ENCODE results near the gene MGMT. TPM values are rescaled to one million over a fixed set of nuclear protein-coding genes. Genes with fewer than 3 reads are reported as not detected.

The MGMT gene
- total RNA-seq, 2 donors from 2014 or later: 18.7 to 22.4 TPM

- Mint-ChIP-seq H3K4me3 (no peak overlapping the region), H3K9me3 (peaks cover 14% of the 10 kb centered on the region), H3K36me3 (ENCODE audit: low read depth) (no peaks in the 10 kb centered on the region), H3K4me1 (no peaks in the 10 kb centered on the region), H3K27me3 (no peaks in the 10 kb centered on the region), H3K27ac (no peak overlapping the region)
- no peak for ATAC-seq (replicated peaks)
These were observed 275.1 kb downstream of the MGMT start for GRCh38 chr10:129741978-129742741.

GRCh38 chr10:129742742-129743550 is 275.9 kb downstream of the MGMT start:
- peaks cover 14% of the 10 kb centered on the region for H3K9me3 Mint-ChIP-seq
- no peak overlapping the region for H3K4me3 Mint-ChIP-seq
- no peaks in the 10 kb centered on the region for H3K36me3 Mint-ChIP-seq (ENCODE audit: low read depth)
- no peak for ATAC-seq (replicated peaks)
- no peak overlapping the region for H3K27ac Mint-ChIP-seq
- no peaks in the 10 kb centered on the region for H3K4me1 Mint-ChIP-seq
- H3K27me3 Mint-ChIP-seq: no peaks in the 10 kb centered on the region

GRCh38 chr10:129743738-129744133 is 276.7 kb downstream of the MGMT start:
- ATAC-seq (replicated peaks): no peak
- H3K4me3 Mint-ChIP-seq: no peak overlapping the region
- peaks cover 20% of the 10 kb centered on the region for H3K9me3 Mint-ChIP-seq
- H3K36me3 Mint-ChIP-seq (ENCODE audit: low read depth): no peaks in the 10 kb centered on the region
- H3K27ac Mint-ChIP-seq: no peak overlapping the region
- H3K27me3 Mint-ChIP-seq: no peaks in the 10 kb centered on the region
- no peaks in the 10 kb centered on the region for H3K4me1 Mint-ChIP-seq

GRCh38 chr10:129744134-129745111 is 277.4 kb downstream of the MGMT start:
- H3K9me3 Mint-ChIP-seq: peaks cover 25% of the 10 kb centered on the region
- H3K36me3 Mint-ChIP-seq (ENCODE audit: low read depth): no peaks in the 10 kb centered on the region
- H3K4me3 Mint-ChIP-seq: no peak overlapping the region
- H3K27ac Mint-ChIP-seq: no peak overlapping the region
- no peak for ATAC-seq (replicated peaks)
- no peaks in the 10 kb centered on the region for H3K27me3 Mint-ChIP-seq
- H3K4me1 Mint-ChIP-seq: no peaks in the 10 kb centered on the region

GRCh38 chr10:129745186-129745750 is 278.2 kb downstream of the MGMT start:
- no peak for ATAC-seq (replicated peaks)
- Mint-ChIP-seq H3K4me3 (no peak overlapping the region), H3K27ac (no peak overlapping the region), H3K9me3 (peaks cover 19% of the 10 kb centered on the region), H3K27me3 (no peaks in the 10 kb centered on the region), H3K4me1 (no peaks in the 10 kb centered on the region), H3K36me3 (ENCODE audit: low read depth) (no peaks in the 10 kb centered on the region)

GRCh38 chr10:129754211-129755050 is 287.4 kb downstream of the MGMT start:
- peaks cover 22% of the 10 kb centered on the region for H3K36me3 Mint-ChIP-seq (ENCODE audit: low read depth)
- peaks cover 4% of the 10 kb centered on the region for H3K4me1 Mint-ChIP-seq
- no peak overlapping the region for H3K27ac Mint-ChIP-seq
- ATAC-seq (replicated peaks): no peak
- no peak overlapping the region for H3K4me3 Mint-ChIP-seq
- H3K27me3 Mint-ChIP-seq: no peaks in the 10 kb centered on the region
- peaks cover 16% of the 10 kb centered on the region for H3K9me3 Mint-ChIP-seq

GRCh38 chr10:129755158-129755591 is 288.1 kb downstream of the MGMT start:
- H3K9me3 Mint-ChIP-seq: peaks cover 15% of the 10 kb centered on the region
- no peak for ATAC-seq (replicated peaks)
- H3K36me3 Mint-ChIP-seq (ENCODE audit: low read depth): peaks cover 29% of the 10 kb centered on the region
- H3K4me3 Mint-ChIP-seq: no peak overlapping the region
- no peaks in the 10 kb centered on the region for H3K27me3 Mint-ChIP-seq
- no peak overlapping the region for H3K27ac Mint-ChIP-seq
- peaks cover 4% of the 10 kb centered on the region for H3K4me1 Mint-ChIP-seq

GRCh38 chr10:129755621-129756020 is 288.6 kb downstream of the MGMT start:
- no peak for ATAC-seq (replicated peaks)
- Mint-ChIP-seq H3K4me3 (no peak overlapping the region), H3K27ac (no peak overlapping the region), H3K9me3 (peaks cover 15% of the 10 kb centered on the region), H3K36me3 (ENCODE audit: low read depth) (peaks cover 34% of the 10 kb centered on the region), H3K27me3 (no peaks in the 10 kb centered on the region), H3K4me1 (peaks cover 4% of the 10 kb centered on the region)

GRCh38 chr10:129756912-129757901 is 290.2 kb downstream of the MGMT start:
- Mint-ChIP-seq H3K9me3 (peaks cover 14% of the 10 kb centered on the region), H3K27me3 (no peaks in the 10 kb centered on the region), H3K4me3 (no peak overlapping the region), H3K36me3 (ENCODE audit: low read depth) (peaks cover 47% of the 10 kb centered on the region), H3K27ac (no peak overlapping the region), H3K4me1 (peaks cover 4% of the 10 kb centered on the region)
- no peak for ATAC-seq (replicated peaks)

- H3K4me3 Mint-ChIP-seq: no peak overlapping the region
- ATAC-seq (replicated peaks): no peak
- H3K9me3 Mint-ChIP-seq: peaks cover 10% of the 10 kb centered on the region
- peaks cover 53% of the 10 kb centered on the region for H3K36me3 Mint-ChIP-seq (ENCODE audit: low read depth)
- H3K4me1 Mint-ChIP-seq: peaks cover 4% of the 10 kb centered on the region
- H3K27me3 Mint-ChIP-seq: no peaks in the 10 kb centered on the region
- no peak overlapping the region for H3K27ac Mint-ChIP-seq
These were observed 291.4 kb downstream of the MGMT start for GRCh38 chr10:129758207-129759021.

GRCh38 chr10:129759214-129760002 is 292.4 kb downstream of the MGMT start:
- peaks cover 4% of the 10 kb centered on the region for H3K4me1 Mint-ChIP-seq
- no peaks in the 10 kb centered on the region for H3K27me3 Mint-ChIP-seq
- no peak overlapping the region for H3K27ac Mint-ChIP-seq
- peaks cover 53% of the 10 kb centered on the region for H3K36me3 Mint-ChIP-seq (ENCODE audit: low read depth)
- ATAC-seq (replicated peaks): no peak
- H3K4me3 Mint-ChIP-seq: no peak overlapping the region
- H3K9me3 Mint-ChIP-seq: peaks cover 3% of the 10 kb centered on the region
